OCI-M2 (cell line): Measurements from ENCODE around the gene GOLPH3.
"Not testable (repeated sequence)": the region's sequence is repeated elsewhere in the genome, so short reads cannot be mapped to it uniquely, and the experiment has no call there.

Experiments
- DNase-seq: peaks from one replicate; lab custom pipeline; 2025; ENCODE audit not compliant: unreplicated experiment; lab: John Stamatoyannopoulos, UW

Gene GOLPH3

GRCh38 chr5:32138839-32139493 lies 35.2 kb downstream of the GOLPH3 start:
- no peak for DNase-seq

DNA sequence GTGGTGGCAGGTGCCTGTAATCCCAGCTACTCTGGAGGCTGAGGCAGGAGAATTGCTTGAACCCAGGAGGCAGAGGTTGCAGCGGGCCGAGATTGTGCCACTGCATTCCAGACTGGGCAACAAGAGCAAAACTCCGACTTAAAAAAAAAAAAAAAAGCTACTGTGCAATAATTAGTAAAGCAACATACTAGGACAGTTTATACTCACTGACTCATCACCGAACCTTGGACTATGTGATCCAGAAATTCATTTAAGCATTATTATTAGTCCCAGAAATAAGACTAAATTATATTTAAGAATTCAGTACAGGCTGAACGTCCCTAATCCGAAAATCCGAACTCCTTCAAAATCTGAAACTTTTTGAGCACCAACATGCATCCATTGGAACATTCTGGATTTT lies 37.8 kb downstream of the GOLPH3 start:
- DNase-seq, result no peak

DNA sequence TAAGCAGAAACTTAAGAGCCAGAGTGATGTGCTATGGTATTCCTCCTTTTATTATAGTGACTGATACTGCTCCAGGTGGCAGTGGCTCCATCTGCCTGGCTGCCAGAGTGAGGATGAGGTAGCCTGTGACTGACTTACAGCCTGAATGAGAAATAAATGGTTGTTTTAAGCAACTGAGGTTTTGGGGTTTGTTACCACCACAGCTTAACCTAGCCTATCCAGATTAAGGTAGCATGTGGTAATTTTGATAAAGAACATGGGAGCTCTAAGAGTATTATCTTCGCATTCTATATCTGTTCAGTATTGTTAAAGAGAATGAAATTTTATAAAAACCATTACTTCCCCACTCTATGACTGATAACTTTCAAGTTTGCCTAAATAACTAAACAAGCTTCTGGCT lies 39.0 kb downstream of the GOLPH3 start:
- no peak for DNase-seq

- no peak for DNase-seq
These were observed 41.4 kb downstream of the GOLPH3 start for GRCh38 chr5:32132757-32133156.

GRCh38 chr5:32131604-32132003 lies 42.5 kb downstream of the GOLPH3 start:
- no peak for DNase-seq

GRCh38 chr5:32130865-32131264 lies 43.3 kb downstream of the GOLPH3 start:
- no peak for DNase-seq

DNA sequence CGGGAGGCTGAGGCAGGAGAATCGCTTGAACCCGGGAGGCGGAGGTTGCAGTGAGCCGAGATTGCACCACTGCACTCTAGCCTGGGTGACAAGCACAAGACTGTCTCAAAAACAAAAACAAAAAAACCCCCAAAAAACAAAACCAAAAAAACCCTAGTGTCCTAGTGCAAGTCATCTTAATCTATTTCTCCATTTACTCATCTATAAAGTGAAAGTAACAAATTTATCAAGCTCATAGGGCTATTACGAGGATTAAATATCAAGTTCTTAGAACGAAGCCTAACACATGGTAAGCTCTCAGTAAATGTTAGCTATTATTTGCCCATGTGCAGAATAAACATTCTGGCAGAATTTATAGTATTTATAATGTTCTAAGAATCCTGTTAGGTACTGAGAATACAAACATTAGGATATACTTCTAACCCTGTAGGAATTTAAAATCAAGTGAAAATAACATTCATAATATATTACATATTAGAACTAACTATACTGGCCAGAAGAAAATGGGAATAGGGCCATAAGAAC lies 45.0 kb downstream of the GOLPH3 start:
- DNase-seq, result no peak

DNA sequence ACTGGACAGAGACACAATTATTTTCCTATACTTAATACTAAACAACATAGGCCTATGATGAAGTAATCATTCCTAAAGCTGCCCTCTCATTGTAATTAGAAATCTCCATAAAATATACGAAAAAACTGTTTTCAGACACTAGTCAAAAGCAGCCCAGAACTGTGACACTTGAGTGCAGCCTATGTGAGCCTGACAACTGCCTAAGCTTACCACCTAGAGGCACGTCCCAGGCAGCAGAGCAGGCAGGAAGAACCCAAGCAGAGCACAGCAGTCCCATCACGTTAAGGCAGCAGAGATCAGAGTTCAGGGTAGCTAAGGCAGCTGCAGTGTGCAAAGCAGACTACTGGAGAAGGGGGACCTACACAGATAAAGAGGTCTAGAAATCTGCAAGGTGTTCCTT lies 46.4 kb downstream of the GOLPH3 start:
- DNase-seq, result no peak

DNA sequence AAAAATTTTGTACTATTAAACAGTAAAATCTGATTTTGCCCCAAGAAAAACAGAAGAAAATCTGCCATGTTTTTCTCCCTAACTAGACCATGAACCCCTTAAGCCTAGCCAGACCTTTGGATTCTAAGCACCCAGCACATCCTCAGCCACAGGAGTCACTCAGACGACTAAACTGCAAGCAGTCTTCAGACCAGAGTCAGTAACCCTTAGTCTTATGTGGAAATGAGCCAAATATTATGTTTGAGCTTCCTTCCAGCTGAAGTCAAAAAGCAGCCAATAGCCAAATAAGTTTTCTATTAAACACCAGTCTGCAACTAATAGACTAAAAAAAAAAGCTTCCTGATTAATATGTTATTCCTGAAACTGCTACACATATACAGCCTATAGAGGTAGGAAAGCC lies 47.4 kb downstream of the GOLPH3 start:
- DNase-seq, result no peak

DNA sequence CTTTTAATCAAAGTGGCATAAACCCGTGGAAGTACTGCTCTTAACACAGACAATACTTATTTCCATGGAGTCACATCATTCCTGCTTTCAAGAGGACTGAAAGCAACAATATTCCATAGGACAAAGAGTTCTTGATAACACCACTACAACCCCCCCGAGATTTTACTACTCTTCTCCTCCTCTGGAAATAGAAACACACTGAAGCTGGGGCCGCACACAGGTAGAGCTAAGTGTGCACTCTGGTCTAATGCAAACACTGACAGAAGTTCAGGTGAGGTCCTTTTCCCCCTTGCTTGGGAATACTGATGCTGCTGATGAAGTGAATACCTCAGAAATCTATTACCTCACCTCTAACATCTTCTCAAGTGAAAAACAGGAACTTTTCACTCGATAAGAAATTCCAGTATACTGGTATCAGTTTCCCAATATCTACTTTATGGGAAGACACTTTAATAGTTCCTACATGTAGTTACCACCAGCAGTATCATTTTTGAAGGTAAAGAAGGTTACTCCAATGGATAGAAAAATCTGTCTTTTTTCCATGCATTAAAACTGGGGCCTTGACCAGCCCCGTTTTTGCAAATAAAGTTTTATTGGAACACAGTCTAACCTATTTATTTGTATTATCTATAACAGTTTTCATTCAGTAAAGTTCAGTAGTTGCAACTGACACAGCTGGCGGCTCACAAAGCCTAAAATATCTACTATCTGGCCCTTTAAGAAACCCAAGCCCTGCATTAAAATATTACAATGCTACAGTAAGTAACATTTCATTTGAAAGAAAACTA lies 50.0 kb downstream of the GOLPH3 start:
- no peak for DNase-seq

- DNase-seq, result no peak
These were observed 50.9 kb downstream of the GOLPH3 start for GRCh38 chr5:32123058-32123805.

DNA sequence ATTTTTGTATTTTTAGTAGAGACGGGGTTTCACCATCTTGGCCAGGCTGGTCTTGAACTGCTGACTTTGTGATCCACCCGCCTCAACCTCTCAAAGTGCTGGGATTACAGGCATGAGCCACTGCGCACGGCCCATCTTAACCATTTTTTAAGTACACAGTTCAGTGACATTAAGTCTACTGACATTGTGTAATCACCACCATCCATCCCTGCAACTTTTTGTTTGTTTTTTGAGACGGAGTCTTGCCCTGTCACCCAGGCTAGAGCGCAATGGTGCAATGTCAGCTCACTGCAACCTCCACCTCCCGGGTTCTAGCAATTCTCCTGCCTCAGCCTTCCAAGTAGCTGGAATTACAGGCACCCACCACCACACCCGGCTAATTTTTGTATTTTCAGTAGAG lies 55.2 kb downstream of the GOLPH3 start:
- DNase-seq, result not testable (repeated sequence)

DNA sequence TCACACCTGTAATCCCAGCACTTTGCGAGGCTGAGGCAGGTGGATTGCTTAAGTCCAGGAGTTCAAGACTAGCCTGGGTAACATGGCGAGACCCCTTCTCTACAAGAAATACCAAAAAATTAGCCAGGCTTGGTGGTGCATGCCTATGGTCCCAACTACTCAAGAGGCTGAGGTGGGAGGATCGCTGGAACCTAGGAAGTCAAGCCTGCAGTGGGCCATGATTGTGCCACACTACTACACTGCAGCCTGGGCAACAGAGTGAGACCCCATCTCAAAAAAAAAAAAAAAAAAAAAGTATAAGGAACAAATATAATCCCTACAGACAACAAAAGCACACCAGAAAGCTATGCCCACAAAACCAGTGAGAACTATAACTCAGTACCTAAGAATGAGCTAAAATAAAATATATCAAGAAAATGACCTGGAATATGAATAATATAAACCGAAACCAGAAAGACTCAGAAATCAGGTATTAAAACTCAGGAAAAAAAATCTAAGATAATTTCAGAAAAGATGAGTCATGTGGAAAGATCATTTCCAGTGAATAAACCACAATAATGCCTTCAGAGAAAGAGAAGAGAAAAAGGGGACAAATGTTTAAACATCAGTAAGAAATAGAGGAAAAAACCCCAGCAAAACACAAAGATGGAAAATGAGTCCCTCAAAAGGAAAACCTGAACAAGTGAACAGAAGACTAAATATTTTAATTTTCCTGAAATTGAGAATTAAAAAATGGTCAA lies 57.4 kb downstream of the GOLPH3 start:
- no peak for DNase-seq

DNA sequence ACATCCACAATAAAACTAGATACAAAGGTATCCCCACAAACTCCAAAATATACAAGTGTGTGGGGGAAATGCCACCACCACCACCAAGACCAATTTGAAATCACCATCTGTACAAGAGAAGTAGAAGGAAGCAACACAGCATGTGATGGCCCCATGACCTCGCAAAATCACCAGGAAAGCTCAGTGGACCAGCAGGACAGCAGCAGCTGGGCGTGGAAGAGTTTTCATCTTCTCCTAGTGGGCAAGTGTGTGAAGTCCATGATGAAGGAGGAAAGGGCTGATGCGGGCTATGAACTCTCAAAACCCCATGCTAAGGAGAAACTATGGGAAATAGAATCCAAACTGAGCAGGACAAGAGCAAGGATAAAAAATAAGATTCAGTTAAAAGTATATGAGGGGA lies 58.1 kb downstream of the GOLPH3 start:
- DNase-seq, result no peak

- DNase-seq, result no peak
These were observed 63.9 kb downstream of the GOLPH3 start for GRCh38 chr5:32110111-32110696.

GRCh38 chr5:32109236-32109635 lies 64.9 kb downstream of the GOLPH3 start:
- DNase-seq, result no peak

- DNase-seq, result no peak
These were observed 66.0 kb downstream of the GOLPH3 start for GRCh38 chr5:32108167-32108566.

GRCh38 chr5:32107291-32107690 lies 66.8 kb downstream of the GOLPH3 start:
- DNase-seq, result no peak

DNA sequence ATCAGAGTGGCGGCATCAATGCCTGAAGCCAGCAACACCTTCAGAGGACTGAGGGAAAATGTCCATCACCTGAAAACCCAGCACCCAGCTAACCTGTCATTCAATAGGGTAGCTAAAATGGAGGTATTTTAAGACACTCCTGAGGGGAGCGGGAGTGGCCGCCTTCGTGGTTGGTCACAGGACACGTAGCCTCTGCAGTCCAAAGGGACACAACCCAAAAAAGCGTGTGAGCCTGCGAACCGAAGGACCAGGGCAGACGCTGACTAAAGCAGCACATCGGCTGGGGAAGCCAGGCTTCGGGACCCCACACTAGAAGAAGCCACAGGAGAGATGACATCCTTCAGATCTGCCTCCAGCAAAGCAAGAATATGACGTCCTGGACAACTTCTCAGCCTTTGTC lies 70.6 kb downstream of the GOLPH3 start:
- DNase-seq, result no peak

- DNase-seq, result no peak
These were observed 71.7 kb downstream of the GOLPH3 start for GRCh38 chr5:32102254-32102986.
